Coronary artery (tissue), 2 donors: Measurements from ENCODE around the gene DAO.
A peak's percentile ranks its signal among the peaks of the same experiment; 100 is the strongest.

Experiments
- DNase-seq: peaks from one replicate; pipeline ENCODE4 v3.0.0-alpha.2; 2017; ENCODE audit warnings: low spot score
- H3K27ac ChIP-seq, 2 donors: fragments of 200-600 bp; sonication (generic); one replicate each; pipeline ENCODE4 v1.5.1; 2016 to 2019
- H3K4me3 ChIP-seq: fragments of 200-600 bp; sonication (generic); 2 replicates; pipeline ENCODE4 v1.5.1; 2016; ENCODE audit warnings: mild to moderate bottlenecking, moderate library complexity
- TF ChIP-seq, protein P1 (sequence below): fragments of 200-600 bp; sonication (generic); IDR thresholded peaks from one replicate; pipeline ENCODE4 v1.5.1; 2019; ENCODE audit warnings: antibody characterized with exemption

DAO gene

DNA sequence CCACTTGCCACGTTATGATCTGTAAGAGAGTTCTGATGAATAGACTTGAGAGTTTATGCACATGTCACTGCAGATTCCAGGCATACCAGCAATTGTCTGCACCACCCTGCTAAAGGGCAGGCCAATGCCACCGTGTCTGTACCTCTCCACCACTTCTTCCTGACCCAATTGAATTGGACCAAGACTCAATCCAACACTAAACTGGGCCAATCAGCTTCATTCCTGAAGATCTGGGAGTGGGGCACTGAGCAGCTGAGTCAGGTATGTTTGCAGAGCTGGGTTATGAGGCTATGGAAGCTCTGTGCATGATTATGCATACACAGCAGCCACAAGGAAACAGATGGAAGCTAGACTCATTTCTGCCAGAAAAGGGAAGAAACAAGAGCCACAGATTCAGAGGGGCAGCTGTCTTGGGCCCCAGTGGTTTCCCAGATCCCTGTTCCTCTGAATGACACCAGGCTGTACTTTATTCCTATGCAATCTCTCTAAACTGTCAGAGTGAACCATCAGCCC lies 28.0 kb downstream of the DAO start:
- H3K4me3 ChIP-seq, result no peak overlapping the region
- TF ChIP-seq, protein P1, sequence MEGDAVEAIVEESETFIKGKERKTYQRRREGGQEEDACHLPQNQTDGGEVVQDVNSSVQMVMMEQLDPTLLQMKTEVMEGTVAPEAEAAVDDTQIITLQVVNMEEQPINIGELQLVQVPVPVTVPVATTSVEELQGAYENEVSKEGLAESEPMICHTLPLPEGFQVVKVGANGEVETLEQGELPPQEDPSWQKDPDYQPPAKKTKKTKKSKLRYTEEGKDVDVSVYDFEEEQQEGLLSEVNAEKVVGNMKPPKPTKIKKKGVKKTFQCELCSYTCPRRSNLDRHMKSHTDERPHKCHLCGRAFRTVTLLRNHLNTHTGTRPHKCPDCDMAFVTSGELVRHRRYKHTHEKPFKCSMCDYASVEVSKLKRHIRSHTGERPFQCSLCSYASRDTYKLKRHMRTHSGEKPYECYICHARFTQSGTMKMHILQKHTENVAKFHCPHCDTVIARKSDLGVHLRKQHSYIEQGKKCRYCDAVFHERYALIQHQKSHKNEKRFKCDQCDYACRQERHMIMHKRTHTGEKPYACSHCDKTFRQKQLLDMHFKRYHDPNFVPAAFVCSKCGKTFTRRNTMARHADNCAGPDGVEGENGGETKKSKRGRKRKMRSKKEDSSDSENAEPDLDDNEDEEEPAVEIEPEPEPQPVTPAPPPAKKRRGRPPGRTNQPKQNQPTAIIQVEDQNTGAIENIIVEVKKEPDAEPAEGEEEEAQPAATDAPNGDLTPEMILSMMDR, result no peak
- peak overlapping the region in 1 of 2 donors; percentile 40 for H3K27ac ChIP-seq
- DNase-seq, result no peak

DNA sequence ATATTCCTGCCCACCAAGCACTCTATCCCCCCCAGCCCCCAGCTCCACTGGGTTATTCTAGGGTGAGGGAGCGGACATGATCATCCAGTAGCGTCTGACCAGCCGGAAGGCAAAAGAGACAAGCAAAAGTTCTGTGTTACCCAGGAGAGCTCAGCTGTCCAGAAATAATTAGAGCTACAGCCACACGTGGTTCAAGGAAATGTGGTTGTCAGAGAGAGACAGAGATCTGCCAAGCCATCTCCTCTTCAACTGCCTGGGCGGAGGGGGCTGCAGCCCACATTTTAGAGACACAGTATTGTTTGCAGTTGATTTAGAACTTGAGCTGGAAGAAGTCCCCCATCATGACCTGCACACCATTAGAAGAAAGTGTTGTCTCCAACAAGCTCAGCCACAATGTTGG lies 30.4 kb downstream of the DAO start:
- no peak for DNase-seq
- H3K27ac ChIP-seq, result no peak overlapping the region
- H3K4me3 ChIP-seq, result no peak overlapping the region
- TF ChIP-seq, protein P1, result no peak

DNA sequence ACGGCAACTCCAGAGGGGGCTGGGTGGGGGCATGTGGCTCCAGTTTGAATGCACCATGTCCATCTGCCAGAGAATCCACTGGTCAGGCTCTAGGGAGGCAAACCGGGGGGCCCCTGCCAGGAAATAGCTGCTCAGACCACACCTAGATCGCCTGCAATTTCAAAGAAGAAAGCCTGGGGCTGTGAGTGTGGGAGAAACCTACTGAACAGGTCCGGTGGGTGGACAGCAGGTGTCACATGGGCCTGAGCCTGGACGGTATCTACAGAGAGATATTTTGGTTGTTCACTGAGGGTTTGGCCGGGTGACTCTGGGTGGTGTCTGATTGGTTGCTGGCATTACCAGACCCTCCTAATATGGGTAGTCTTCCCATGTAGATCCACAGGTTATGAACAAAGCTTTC lies 32.0 kb downstream of the DAO start:
- no peak for DNase-seq

DNA sequence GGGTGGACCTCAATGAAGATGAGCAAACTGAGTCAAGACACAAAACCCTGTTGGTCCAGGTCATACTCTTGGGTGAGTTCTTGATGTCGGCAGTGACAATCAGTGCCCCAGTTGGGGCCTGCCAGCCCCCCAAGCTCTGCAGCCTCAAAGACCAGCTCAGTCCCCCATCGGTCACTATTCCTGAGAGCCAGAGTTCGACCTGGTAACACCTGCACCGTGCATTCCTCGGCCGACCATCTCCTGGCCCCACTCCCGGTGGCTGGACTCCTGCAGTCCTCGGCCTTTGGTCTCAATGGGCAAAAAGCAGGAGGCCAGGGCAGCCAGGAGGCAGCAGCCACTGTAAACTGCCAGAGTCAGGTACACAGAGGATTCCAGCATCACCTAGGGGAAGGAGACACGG lies 32.5 kb downstream of the DAO start:
- TF ChIP-seq, protein P1, result no peak

More for the DNA sequence above, 32.0 kb downstream of the DAO start:
- TF ChIP-seq, protein P1, result no peak
- H3K27ac ChIP-seq, result no peak overlapping the region
- no peak overlapping the region for H3K4me3 ChIP-seq

DNA sequence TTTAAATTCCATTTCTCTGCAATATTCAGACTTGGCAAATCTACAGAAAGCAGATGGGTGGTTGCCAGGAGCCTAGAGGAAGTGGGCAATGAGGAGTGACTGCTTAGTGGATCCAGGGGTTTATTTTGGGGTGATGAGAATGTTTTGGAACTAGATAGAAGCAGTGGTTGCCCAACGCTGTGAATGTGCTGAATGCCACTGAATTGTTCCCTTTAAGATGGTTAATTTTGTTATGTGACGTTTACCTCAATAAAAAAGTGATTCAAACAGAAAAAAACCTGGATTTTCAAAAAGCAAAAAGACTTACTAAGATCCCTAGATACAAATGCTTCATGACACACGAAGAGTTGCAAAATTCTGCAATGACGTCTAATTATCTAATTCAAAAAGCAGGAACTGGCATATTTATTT lies 34.2 kb downstream of the DAO start:
- TF ChIP-seq, protein P1, result no peak
- Histone ChIP-seq H3K27ac (peak overlapping the region in 1 of 2 donors; percentile 41), H3K4me3 (no peak overlapping the region)
- no peak for DNase-seq

More for the DNA sequence above, 32.5 kb downstream of the DAO start:
- Histone ChIP-seq H3K4me3 (no peak overlapping the region), H3K27ac (no peak overlapping the region)
- no peak for DNase-seq

DNA sequence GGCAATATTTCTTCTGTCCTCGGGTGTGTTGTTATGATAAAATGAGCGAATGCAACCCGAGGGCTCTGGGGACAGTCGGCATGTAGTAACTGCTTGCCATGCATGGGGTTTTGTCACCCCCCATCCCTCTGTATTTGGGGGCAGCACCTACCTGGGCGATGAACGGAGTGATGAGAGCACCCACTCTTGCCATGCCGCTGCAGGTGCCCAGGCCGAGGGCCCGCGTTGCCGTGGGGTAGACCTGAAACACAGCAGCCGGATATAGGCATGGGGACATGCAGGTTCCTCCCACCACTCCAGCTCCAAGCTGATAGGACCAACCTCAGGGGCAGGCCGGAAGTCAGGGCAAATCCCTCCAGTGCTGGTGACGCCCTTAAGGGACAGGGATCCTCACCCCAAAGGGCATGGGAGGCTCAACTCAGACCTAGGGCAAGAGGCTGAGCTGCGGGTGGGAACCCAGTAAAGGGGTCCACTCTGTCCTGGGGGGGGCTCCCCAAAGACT lies 35.8 kb downstream of the DAO start:
- Histone ChIP-seq H3K27ac (no peak overlapping the region), H3K4me3 (no peak overlapping the region)
- TF ChIP-seq, protein P1, result no peak
- no peak for DNase-seq

DNA sequence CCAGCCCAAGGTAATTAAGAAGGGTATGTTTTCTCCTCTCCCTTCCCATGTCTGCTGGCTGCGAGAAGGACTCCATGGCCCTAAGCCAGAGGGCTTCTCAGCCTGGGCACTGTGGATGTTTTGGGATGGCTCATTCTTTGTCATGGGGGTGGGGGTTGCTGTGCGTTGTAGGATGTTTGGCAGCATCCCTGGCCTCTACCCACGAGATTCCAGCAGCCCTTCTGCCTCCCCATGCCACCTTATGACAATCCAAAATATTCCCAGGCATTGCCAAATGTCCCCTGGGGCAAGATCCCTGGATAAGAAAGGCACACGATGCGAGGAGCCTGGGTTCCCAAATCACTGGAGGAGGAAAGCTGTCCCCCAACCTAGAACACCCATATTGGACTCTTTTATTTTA lies 36.4 kb downstream of the DAO start:
- TF ChIP-seq, protein P1, result no peak
- no peak for DNase-seq
- no peak overlapping the region for H3K4me3 ChIP-seq
- no peak overlapping the region for H3K27ac ChIP-seq
